Measurements from ENCODE around the gene UBE2O.
"Not testable (repeated sequence)": the region's sequence is repeated elsewhere in the genome, so short reads cannot be mapped to it uniquely, and the experiment has no call there.

UBE2O gene

DNA sequence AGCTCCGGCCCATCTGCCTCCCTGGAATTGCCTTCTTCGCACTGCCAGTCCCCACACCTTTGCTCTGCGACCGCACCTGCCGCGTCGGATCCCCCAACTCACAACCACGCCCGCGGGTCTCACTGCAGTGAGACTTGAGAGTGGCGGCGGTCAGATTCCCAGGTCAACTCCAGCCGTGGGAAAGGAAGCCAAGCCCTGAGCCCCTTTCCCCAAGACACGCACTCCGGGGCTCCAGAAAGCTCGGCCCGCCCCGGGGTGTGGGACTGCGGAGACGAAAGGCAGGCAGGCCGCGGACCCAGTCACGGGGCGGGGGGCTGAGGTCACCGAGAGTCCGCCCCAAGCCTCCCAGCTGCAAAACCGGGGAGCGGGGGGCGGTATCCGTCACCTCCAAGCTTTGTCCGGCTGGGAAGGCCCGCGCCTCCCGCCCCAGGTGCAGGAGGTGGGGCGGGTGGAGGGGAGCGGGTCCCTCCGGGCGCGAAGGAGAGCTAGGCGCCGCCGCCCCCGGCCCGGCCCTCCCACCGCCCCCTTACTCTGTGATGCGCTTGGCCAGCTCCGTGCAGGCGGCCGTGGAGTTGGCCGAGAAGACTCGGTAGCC, 99.9 kb downstream of the UBE2O start:
- H3K4me1 ChIP-seq (ENCODE audit: insufficient read depth, low read length): 0 out of 2 replicates have a peak, but pooled peaks cover 7% of the 10 kb centered on the region
- H3K9ac ChIP-seq (ENCODE audit: low read depth, low read length): peak overlapping the region; percentile 88

DNA sequence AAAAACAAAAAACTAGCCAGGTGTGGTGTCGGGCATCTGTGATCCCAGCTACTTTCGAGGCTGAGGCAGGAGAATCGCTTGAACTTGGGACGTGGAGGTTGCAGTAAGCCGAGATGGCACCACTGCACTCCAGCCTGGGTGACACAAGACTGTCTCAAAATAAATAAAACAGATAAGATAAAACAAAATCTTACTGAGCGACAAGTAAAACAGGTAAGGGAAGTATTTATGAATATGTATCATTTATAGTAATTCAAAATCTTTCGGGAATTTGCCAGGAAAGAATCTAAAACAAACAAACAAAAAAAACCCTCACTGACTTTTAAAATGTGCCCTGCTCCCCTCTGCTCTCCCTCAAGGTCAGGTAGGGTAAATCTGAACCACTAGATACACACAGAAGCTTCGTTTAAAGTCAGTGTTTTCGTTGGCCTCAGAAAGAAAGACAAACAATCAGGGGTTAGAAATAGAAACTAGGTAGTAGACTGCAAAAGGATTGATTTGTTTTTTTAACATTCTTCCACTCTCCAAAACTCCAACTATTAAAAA, 101.4 kb downstream of the UBE2O start:
- no peak overlapping the region for H3K9ac ChIP-seq (ENCODE audit: low read depth, low read length)
- no peaks in the 10 kb centered on the region for H3K9me3 ChIP-seq (ENCODE audit: control insufficient read depth, insufficient read depth, low read length)
- H3K36me3 ChIP-seq (ENCODE audit: insufficient read depth, low read length): no peaks in the 10 kb centered on the region
- 0 out of 2 replicates have a peak, but pooled peaks cover 7% of the 10 kb centered on the region for H3K4me1 ChIP-seq (ENCODE audit: insufficient read depth, low read length)

More for the DNA sequence above, 99.9 kb downstream of the UBE2O start:
- H3K9me3 ChIP-seq (ENCODE audit: control insufficient read depth, insufficient read depth, low read length): no peaks in the 10 kb centered on the region
- no peaks in the 10 kb centered on the region for H3K36me3 ChIP-seq (ENCODE audit: insufficient read depth, low read length)

DNA sequence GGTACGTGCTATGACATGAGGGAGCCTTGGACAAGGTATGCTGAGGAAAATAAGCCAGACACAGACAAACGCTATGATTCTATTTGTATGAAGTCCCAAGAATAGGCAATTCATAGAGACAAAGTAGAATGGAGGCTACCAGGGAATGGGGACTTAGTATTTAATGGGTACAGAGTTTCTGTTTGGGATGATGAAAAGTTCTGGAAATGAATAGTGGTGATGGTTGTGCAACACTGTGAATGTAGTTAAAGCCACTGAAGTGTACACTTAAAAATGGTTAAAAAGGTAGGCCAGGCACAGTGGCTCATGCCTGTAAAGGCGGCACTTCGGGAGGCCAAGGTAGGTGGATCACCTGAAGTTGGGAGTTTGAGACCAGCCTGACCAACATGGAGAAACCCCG, 102.5 kb downstream of the UBE2O start:
- Histone ChIP-seq H3K9ac (ENCODE audit: low read depth, low read length) (no peak overlapping the region), H3K9me3 (ENCODE audit: control insufficient read depth, insufficient read depth, low read length) (no peaks in the 10 kb centered on the region), H3K36me3 (ENCODE audit: insufficient read depth, low read length) (no peaks in the 10 kb centered on the region), H3K4me1 (ENCODE audit: insufficient read depth, low read length) (0 out of 2 replicates have a peak, but pooled peaks cover 7% of the 10 kb centered on the region)

DNA sequence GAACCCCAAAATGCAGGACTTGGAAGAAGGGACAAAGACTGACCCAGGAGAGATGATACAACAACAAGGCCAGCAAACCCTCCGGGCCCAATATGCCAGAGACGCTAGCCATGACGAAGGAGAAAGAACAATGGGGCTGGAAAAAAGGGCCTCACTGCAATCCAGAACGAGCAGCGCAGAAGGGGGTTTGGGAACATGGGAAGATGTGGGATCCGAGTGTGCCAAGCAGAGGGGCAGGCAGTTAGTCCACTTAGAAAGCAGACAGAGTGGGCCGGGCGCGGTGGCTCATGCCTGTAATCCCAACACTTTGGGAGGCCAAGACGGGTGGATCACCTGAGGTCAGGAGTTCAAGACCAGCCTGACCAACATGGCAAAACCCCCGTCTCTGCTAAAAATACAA, 106.0 kb downstream of the UBE2O start:
- H3K9me3 ChIP-seq (ENCODE audit: control insufficient read depth, insufficient read depth, low read length); H3K9ac ChIP-seq (ENCODE audit: low read depth, low read length); H3K4me1 ChIP-seq (ENCODE audit: insufficient read depth, low read length); H3K36me3 ChIP-seq (ENCODE audit: insufficient read depth, low read length): not testable (repeated sequence)

DNA sequence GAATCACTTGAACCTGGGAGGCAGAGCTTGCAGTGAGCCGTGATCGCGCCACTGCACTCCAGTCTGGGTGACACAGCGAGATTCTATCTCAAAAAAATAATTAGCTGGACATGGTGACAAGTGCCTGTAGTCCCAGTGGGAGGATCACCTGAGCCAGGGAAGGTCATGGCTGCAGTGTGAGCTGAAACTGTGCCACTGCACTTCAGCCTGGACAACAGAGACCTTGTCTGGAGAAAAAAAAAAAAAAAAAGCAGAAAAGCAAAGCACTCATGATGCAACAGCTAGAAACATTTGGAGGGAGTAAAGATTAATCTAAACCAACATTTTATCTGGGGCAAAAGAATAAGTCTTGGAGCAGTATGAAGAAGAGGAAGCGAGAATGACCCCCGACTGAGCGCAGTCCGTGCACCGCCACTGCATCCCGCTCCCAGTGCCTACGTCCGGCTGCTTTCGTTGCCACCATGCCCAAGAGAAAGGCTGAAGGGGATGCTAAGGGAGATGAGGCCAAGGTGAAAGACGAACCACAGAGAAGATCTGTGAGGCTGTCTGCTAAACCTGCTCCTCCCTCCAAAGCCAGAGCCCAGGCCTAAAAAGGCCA, 107.5 kb downstream of the UBE2O start:
- Histone ChIP-seq H3K4me1 (ENCODE audit: insufficient read depth, low read length) (no peaks in the 10 kb centered on the region), H3K9ac (ENCODE audit: low read depth, low read length) (no peak overlapping the region), H3K9me3 (ENCODE audit: control insufficient read depth, insufficient read depth, low read length) (no peaks in the 10 kb centered on the region), H3K36me3 (ENCODE audit: insufficient read depth, low read length) (peaks cover 11% of the 10 kb centered on the region; the same call in 1 of the 2 replicates)

DNA sequence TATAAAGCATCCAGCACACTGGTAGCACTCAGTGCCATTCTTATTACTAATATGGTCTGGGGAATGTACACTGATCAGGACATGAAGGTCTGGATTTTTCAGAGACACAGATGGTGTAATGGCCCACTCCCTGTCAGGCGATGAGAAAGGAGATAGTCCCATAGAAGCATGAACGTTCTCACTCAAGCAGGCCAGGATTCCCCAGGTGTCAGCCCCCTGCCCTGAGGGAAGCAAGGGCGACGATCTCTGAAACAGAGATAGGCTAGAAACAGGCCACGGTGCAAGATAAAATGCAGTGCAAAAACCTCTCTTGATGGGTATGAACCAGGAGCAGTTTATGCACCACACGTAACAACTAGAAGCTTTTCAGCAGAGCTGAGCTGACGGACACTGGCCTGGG, 109.8 kb downstream of the UBE2O start:
- no peaks in the 10 kb centered on the region for H3K9me3 ChIP-seq (ENCODE audit: control insufficient read depth, insufficient read depth, low read length)
- no peak overlapping the region for H3K9ac ChIP-seq (ENCODE audit: low read depth, low read length)
- peaks cover 11% of the 10 kb centered on the region; the same call in 1 of the 2 replicates for H3K36me3 ChIP-seq (ENCODE audit: insufficient read depth, low read length)
- H3K4me1 ChIP-seq (ENCODE audit: insufficient read depth, low read length): no peaks in the 10 kb centered on the region

DNA sequence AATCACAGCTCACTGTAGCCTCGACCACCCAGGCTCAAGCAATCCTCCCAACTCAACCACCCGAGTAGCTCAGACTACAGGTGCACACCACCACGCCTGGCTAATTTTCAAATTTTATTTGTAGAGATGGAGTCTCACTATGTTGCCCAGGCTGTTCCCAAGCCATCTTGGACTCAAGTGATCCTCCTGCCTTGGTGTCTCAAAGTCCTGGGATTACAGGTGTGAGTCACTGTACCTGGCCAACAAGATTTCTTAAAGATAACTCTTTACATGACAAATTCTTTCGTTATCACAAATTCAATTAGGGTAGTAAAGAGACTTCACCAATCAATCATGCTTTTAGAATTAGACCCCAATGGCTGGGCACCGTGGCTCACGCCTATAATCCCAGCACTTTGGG, 111.7 kb downstream of the UBE2O start:
- Histone ChIP-seq H3K9me3 (ENCODE audit: control insufficient read depth, insufficient read depth, low read length) (no peaks in the 10 kb centered on the region), H3K4me1 (ENCODE audit: insufficient read depth, low read length) (0 out of 2 replicates have a peak, but pooled peaks cover 5% of the 10 kb centered on the region), H3K9ac (ENCODE audit: low read depth, low read length) (no peak overlapping the region), H3K36me3 (ENCODE audit: insufficient read depth, low read length) (peaks cover 11% of the 10 kb centered on the region; the same call in 1 of the 2 replicates)
